ENCODE measurements around the gene ADGRD2.
A peak's percentile ranks its signal among the peaks of the same experiment; 100 is the strongest.

The ADGRD2 gene

DNA sequence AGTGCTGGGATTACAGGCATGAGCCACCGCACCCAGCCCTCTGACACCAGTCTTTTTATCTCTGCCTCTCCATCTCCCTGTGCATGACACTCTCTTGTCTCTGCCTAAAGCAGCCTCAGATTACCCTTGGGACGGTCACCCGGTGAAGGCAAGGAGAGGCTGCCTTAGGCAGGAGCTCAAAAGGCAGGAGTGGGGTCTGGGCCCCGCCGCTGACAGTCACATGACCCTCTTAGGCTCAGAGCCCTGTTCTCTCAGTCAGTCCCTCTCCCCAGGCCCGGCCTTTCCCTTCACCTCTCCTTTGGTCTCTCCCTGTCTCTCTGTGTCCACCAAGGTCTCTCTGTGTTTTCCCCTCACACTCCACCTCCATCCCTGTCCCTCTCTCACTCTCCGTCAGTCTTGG lies 22.5 kb downstream of the ADGRD2 start:
- no peak overlapping the region for H3K27ac ChIP-seq
- DNase-seq (ENCODE audit: low spot score) = no peak

DNA sequence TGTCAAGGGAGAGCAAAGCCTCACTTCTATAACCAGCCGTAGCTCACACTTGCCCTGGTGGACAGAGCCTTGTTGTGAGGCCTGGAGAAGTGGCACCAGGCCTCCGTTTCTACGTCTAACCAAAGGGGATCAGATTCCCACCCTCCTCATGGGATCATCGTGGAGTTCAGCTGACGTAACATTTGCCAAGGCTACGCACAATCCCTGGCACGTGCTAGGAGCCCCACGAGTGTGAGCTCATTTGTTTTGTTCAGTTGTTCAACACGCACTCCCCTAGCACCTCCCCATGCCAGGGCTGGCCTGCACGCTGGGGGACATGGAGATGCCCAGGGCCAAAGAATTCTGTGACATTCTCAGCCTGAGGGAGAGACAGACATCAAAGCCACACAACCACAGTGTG lies 23.1 kb downstream of the ADGRD2 start:
- H3K4me3 ChIP-seq = no peak overlapping the region
- H3K27ac ChIP-seq = no peak overlapping the region
- DNase-seq (ENCODE audit: low spot score) = no peak
- TF ChIP-seq, protein P1, sequence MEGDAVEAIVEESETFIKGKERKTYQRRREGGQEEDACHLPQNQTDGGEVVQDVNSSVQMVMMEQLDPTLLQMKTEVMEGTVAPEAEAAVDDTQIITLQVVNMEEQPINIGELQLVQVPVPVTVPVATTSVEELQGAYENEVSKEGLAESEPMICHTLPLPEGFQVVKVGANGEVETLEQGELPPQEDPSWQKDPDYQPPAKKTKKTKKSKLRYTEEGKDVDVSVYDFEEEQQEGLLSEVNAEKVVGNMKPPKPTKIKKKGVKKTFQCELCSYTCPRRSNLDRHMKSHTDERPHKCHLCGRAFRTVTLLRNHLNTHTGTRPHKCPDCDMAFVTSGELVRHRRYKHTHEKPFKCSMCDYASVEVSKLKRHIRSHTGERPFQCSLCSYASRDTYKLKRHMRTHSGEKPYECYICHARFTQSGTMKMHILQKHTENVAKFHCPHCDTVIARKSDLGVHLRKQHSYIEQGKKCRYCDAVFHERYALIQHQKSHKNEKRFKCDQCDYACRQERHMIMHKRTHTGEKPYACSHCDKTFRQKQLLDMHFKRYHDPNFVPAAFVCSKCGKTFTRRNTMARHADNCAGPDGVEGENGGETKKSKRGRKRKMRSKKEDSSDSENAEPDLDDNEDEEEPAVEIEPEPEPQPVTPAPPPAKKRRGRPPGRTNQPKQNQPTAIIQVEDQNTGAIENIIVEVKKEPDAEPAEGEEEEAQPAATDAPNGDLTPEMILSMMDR (IDR thresholded peaks at IDR 0.05) = no peak

More for the DNA sequence above, 22.5 kb downstream of the ADGRD2 start:
- no peak overlapping the region for H3K4me3 ChIP-seq
- TF ChIP-seq, protein P1 (IDR thresholded peaks at IDR 0.05) = no peak

DNA sequence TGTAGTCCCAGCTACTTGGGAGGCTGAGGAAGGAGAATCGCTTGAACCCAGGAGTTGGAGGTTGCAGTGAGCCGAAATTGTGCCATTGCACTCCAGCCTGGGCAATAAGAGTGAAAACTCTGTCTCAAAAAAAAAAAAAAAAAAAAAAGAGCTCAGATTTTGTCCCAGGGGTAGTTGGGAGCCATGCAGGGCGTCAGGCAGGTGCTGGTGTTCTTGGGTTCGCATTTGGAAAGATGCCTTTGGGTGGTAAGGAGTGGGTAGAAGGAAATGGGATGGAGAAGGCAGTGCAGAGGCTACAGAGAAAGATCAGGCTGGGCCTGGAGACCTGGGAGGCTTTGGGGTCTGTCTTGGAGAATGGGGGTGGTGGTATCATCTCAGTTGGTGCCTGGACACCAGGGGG lies 23.9 kb downstream of the ADGRD2 start:
- Histone ChIP-seq H3K27ac (no peak overlapping the region), H3K4me3 (no peak overlapping the region)
- TF ChIP-seq, protein P1 (IDR thresholded peaks at IDR 0.05) = no peak
- no peak for DNase-seq (ENCODE audit: low spot score)

DNA sequence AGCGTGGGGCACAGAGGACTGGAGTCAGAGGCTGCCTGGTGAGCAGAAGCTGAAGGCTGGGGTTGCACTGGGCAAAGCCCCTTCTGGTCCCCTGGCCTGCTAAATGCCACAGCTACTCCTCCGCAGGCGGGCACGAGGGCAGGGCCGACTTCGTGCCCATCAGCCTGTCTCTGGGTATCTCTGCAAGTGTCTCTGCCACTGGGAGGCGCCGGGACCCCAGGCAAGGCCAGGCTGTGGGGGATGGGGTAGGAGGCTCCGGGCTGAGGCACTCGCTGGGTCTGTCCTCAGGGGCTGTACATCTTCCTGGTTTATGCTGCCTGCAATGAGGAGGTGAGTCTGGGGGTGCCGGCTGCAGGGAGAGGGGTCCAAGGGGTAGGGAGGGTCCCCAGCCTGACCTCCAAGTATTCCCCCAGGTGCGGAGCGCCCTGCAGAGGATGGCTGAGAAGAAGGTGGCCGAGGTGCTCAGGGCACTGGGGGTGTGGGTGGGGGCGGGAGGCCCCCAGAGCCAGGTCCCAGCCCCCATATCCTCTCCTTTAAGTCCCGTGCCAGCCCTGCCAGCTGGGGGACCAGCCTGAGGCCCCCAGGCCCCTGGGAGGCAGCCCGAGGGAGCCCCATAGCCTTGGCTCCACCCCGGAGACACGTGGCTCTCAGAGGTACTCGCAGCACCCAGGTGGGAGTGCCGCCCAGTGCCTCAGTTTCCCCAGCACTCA lies 25.1 kb downstream of the ADGRD2 start:
- DNase-seq (ENCODE audit: low spot score) = no peak
- no peak overlapping the region for H3K27ac ChIP-seq
- no peak overlapping the region for H3K4me3 ChIP-seq
- TF ChIP-seq, protein P1 (IDR thresholded peaks at IDR 0.05) = no peak

DNA sequence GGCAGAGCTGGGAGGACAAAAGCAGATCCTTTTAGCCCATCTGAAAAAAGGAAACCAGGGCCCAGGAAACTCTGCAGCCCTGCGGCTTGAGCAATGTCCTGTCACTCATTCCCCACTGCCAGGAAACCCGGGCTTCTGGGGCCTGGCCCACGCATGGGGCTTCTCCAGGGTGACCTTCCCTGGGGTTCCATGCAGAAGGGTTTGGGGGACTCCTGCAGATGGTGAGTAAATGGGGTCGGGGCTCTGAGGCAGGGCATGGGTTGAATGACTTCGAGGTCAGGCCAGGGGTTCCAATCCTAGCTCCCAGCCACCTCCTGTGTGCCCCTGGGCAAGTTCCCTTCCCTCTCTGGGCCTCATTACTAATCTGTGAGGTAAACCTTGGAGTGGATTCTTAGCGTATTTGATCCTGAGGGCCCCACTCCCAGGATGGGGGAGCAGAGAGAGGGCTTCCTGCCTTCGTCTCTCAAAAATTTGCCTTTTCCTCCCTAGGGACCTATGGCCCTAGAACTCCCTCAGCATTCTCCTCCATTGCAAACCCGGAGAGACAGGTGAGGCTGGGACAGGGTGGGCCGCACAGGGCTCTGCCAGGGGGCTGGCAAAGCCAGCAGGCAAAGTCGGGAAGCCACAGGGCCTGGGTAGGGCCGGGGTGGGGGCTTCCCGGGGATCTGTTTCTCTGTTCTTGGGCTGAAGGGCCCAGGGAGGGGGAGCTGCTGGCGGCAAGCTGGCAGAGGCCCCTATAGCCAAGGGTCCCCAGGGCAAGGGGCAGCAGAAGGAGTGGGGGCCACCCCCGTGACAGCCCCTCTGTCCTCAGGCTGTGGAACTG lies 25.8 kb downstream of the ADGRD2 start:
- no peak for DNase-seq (ENCODE audit: low spot score)
- TF ChIP-seq, protein P1 (IDR thresholded peaks at IDR 0.05) = no peak
- no peak overlapping the region for H3K27ac ChIP-seq
- H3K4me3 ChIP-seq = no peak overlapping the region

DNA sequence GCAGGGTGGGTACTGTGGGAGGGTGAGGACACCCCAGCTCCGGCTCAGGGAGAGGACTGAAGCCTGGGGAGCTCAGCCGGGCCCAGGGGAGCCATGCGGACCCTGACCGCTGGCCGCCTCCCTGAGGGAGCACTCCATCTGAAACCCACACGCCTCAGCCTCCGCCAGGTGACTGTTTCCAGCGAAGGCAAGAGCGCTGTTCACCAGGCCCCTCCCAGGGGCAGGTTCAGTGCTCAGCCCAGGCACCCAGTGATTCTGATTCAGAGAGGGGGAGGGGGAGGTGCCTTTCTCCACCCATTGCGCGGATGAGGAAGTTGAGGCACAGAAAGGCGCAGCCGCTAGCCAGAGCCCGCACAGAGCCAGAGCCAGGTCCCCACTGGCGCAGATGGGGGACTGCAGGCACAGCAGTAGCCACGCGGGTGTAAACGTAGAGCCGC lies 27.0 kb downstream of the ADGRD2 start:
- TF ChIP-seq, protein P1 (IDR thresholded peaks at IDR 0.05) = no peak
- no peak overlapping the region for H3K27ac ChIP-seq
- H3K4me3 ChIP-seq = peak overlapping the region; percentile 14
- DNase-seq (ENCODE audit: low spot score) = no peak

Measured in coronary artery (tissue), 2 donors.